ENCODE results near the gene SLC18A3. TPM values are rescaled to one million over a fixed set of nuclear protein-coding genes. Genes with fewer than 3 reads are reported as not detected.

The SLC18A3 gene
- polyA plus RNA-seq, 1 of the 3 experiments (the other 2 are of a cell fraction), result 1.7 TPM

DNA sequence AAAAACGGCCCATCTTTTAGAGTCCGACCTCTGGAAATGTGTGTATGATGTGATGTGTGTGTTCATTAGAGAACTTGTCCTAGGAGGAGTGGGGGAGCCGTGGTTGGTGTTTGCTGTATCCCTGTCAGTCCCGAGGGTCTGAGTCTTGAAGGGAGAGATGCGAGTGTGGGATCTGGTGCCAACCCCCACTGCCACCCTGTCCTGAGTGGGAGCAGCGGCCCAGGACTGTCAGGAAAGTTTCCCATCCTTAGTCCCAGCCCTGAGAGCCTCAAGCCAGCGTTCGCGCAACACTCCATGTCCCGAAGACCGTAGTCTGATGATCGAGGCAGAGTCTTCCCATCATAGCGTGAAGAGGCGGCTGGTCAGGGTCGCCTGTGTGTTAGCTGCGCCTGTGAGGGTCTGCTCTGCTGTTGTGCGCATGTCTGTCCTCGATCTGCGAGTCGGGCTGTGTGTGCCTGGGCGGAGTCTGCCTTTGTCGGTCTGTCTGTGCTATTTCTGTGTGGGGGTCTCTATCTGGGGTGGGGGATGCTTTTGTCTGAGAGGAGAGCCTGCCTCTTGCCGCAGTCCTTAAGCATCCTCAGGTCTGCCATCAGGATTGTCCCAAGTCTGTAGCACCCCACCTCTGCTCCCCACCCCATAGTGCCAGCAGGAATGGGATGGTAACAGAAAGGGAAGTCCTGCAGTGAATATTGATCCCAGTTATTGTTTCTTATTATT, 3.2 kb downstream of the SLC18A3 start:
- H3K4me1 ChIP-seq (ENCODE audit: control insufficient read depth in 1 of 2, insufficient read depth in 2 of 2, low read depth in 1 of 2, low read length in 1 of 2), result peaks cover 0 to 55% of the 10 kb centered on the region in 2 experiments; a peak in 1 of 4 replicates
- H3K4me2 ChIP-seq, result no peak overlapping the region
- ChIA-PET POLR2A (no interaction called here), CTCF (interaction anchor here (1.1 to 1.5 kb wide), 2 partner anchors 20 to 38 kb away, joined by 3 read pairs; no protein-coding TSS in a partner anchor)
- H3K9me3 ChIP-seq, result no peaks in the 10 kb centered on the region
- no peak overlapping the region for H3K4me3 ChIP-seq (ENCODE audit: low read depth in 2 of 2, low read length in 1 of 2)
- no peaks in the 10 kb centered on the region for H3K36me3 ChIP-seq (replicated peaks in 1 of 2; ENCODE audit: control insufficient read depth in 1 of 2, insufficient read depth in 2 of 2, low read length in 1 of 2)
- H3K9me2 ChIP-seq, result no peaks in the 10 kb centered on the region
- H3K27ac ChIP-seq (ENCODE audit: low read depth in 2 of 2, low read length in 1 of 2), result no peak overlapping the region
- no peak overlapping the region for H2AFZ ChIP-seq (ENCODE audit: low read depth)
- H3K9ac ChIP-seq, result no peak overlapping the region
- no peak for TF ChIP-seq RCOR1 (IDR thresholded peaks at IDR 0.05; ENCODE audit: low read length)
- H3K27me3 ChIP-seq (ENCODE audit: insufficient read depth), result no peaks in the 10 kb centered on the region; the same call in 1 of the 2 replicates
- H3K79me2 ChIP-seq (ENCODE audit: insufficient read depth), result no peaks in the 10 kb centered on the region
- H4K20me1 ChIP-seq (ENCODE audit: insufficient read depth), result no peaks in the 10 kb centered on the region
- 74% methylated on average over 21 of the region's 23 CpGs for WGBS (ENCODE audit: low lambda C conversion rate)
- DNase-seq, result no peak
- H3F3A ChIP-seq (replicated peaks; ENCODE audit: insufficient read depth), result no peaks in the 10 kb centered on the region

DNA sequence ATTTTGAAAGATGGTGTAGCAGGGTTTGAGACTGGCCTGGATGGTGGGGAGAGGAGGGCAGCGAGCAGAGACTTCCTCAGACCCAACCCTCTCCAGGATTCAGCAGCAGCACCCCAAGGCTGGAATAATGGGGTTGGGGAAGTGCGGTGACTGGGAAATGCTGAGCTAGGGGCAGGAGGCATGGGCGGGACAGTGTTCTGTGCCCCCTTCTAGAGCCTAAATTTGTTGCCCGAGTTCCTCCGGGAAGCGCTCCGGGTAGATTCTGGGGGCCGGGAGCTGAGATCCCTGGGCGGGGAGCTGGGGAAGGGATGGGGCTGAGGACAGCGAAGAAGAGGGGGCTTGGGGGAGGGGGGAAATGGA, 3.8 kb downstream of the SLC18A3 start, which contains the start of gene CHAT:
CHAT (plus strand) TSS at position 156 of the 360 bp plus-strand sequence; CDS start at position 309, 153 bp downstream.
- Histone ChIP-seq H3K27me3 (ENCODE audit: insufficient read depth) (no peaks in the 10 kb centered on the region; the same call in 1 of the 2 replicates), H2AFZ (ENCODE audit: low read depth) (no peak within 1 kb of the TSS), H3K9ac (no peak within 1 kb of the TSS), H3K4me1 (ENCODE audit: control insufficient read depth in 1 of 2, insufficient read depth in 2 of 2, low read depth in 1 of 2, low read length in 1 of 2) (peaks cover 0 to 51% of the 10 kb centered on the region in 2 experiments; a peak in 1 of 4 replicates), H3K4me3 (ENCODE audit: low read depth in 2 of 2, low read length in 1 of 2) (no peak within 1 kb of the TSS), H4K20me1 (ENCODE audit: insufficient read depth) (no peaks in the 10 kb centered on the region), H3K9me3 (no peaks in the 10 kb centered on the region), H3K9me2 (no peaks in the 10 kb centered on the region), H3K79me2 (ENCODE audit: insufficient read depth) (no peaks in the 10 kb centered on the region), H3K36me3 (replicated peaks in 1 of 2; ENCODE audit: control insufficient read depth in 1 of 2, insufficient read depth in 2 of 2, low read length in 1 of 2) (no peaks in the 10 kb centered on the region), H3K27ac (ENCODE audit: low read depth in 2 of 2, low read length in 1 of 2) (no peak within 1 kb of the TSS), H3K4me2 (no peak within 1 kb of the TSS), H3F3A (replicated peaks; ENCODE audit: insufficient read depth) (no peaks in the 10 kb centered on the region)
- no peak for TF ChIP-seq ZBTB33 (IDR thresholded peaks at IDR 0.05; ENCODE audit: borderline replicate concordance, low read depth)
- TF ChIP-seq GABPA (IDR thresholded peaks at IDR 0.05; ENCODE audit: low read depth), result no peak
- TF ChIP-seq USF1 (IDR thresholded peaks at IDR 0.05; ENCODE audit: borderline replicate concordance, low read depth), result no peak
- TF ChIP-seq, protein P1, sequence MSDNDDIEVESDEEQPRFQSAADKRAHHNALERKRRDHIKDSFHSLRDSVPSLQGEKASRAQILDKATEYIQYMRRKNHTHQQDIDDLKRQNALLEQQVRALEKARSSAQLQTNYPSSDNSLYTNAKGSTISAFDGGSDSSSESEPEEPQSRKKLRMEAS (IDR thresholded peaks at IDR 0.05; ENCODE audit: low read depth), result no peak
- TF ChIP-seq RXRA (IDR thresholded peaks at IDR 0.05; ENCODE audit: borderline replicate concordance, low read depth), result no peak
- no peak for TF ChIP-seq ELF1 (IDR thresholded peaks at IDR 0.05)
- no peak for TF ChIP-seq POLR2AphosphoS5 (IDR thresholded peaks at IDR 0.05; ENCODE audit: low read depth, low read length)
- no peak for TF ChIP-seq SIN3A (IDR thresholded peaks at IDR 0.05; ENCODE audit: borderline replicate concordance, low read depth, low read length)
- TF ChIP-seq TAF1 (IDR thresholded peaks at IDR 0.05; ENCODE audit: borderline replicate concordance, low read depth, low read length), result no peak
- TF ChIP-seq JUND (IDR thresholded peaks at IDR 0.05), result no peak
- TF ChIP-seq YY1 (IDR thresholded peaks at IDR 0.05; ENCODE audit: low read depth), result no peak
- TF ChIP-seq, protein P2, sequence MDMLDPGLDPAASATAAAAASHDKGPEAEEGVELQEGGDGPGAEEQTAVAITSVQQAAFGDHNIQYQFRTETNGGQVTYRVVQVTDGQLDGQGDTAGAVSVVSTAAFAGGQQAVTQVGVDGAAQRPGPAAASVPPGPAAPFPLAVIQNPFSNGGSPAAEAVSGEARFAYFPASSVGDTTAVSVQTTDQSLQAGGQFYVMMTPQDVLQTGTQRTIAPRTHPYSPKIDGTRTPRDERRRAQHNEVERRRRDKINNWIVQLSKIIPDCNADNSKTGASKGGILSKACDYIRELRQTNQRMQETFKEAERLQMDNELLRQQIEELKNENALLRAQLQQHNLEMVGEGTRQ (IDR thresholded peaks at IDR 0.05; ENCODE audit: borderline replicate concordance, low read depth, low read length), result no peak
- no peak for TF ChIP-seq NRF1 (IDR thresholded peaks at IDR 0.05; ENCODE audit: low read depth, low read length)
- TF ChIP-seq REST (IDR thresholded peaks at IDR 0.05; ENCODE audit: low read depth, low read length), result no peak
- ChIA-PET POLR2A (no interaction called here), CTCF (no interaction called here)
- 80% methylated on average over 9 of the region's 10 CpGs for WGBS (ENCODE audit: low lambda C conversion rate)
- no peak for DNase-seq
